Keratinocyte (primary cell): ENCODE data around the gene GAB4. TPM values are rescaled to one million over a fixed set of nuclear protein-coding genes. Genes with fewer than 3 reads are reported as not detected.

Experiments used
- DNase-seq: peaks from one replicate; pipeline ENCODE4 v3.0.0-alpha.2; 2011; ENCODE audit warnings: low read depth, missing footprints, low spot score
- FAIRE-seq: peaks from 2 replicates; lab custom pipeline; 2011; peaks lifted over from hg19 to GRCh38; lab: Jason Lieb, UNC
- H2AFZ ChIP-seq: 2 replicates; pipeline ENCODE4 v1.6.0; 2012; ENCODE audit warnings: low read length, control low read depth, inconsistent platforms; ENCODE audit not compliant: control insufficient read depth
- H3K27ac ChIP-seq: 2 replicates; pipeline ENCODE4 v1.5.1; 2011; ENCODE audit warnings: low read length; ENCODE audit not compliant: control insufficient read depth, insufficient read depth
- H3K27me3 ChIP-seq: 3 replicates; pipeline ENCODE4 v1.6.0; 2011; ENCODE audit warnings: low read length; ENCODE audit not compliant: control insufficient read depth, insufficient read depth; ENCODE audit errors: extremely low read depth
- H3K36me3 ChIP-seq, 2 experiments: 2 replicates in 1 of 2; 3 replicates in 1 of 2; pipeline ENCODE4 v1.5.1; 2011; ENCODE audit warnings: low read length in 2 of 2, mild to moderate bottlenecking in 1 of 2; ENCODE audit not compliant: control insufficient read depth in 2 of 2, insufficient read depth in 2 of 2; ENCODE audit errors: extremely low read depth in 1 of 2
- H3K4me1 ChIP-seq: 3 replicates; pipeline ENCODE4 v1.5.1; 2011; ENCODE audit warnings: low read length; ENCODE audit not compliant: control insufficient read depth, insufficient read depth; ENCODE audit errors: extremely low read depth
- H3K4me2 ChIP-seq: 3 replicates; pipeline ENCODE4 v1.6.0; 2011; ENCODE audit warnings: low read depth, low read length; ENCODE audit not compliant: control insufficient read depth, insufficient read depth; ENCODE audit errors: extremely low read depth
- H3K4me3 ChIP-seq, 3 experiments: fragments of 200-600 bp in 1 of 3; sonication (generic) in 1 of 3; 2 replicates in 2 of 3; 3 replicates in 1 of 3; pipeline ENCODE4 v1.5.1; 2011 to 2016; ENCODE audit warnings: low read length in 3 of 3, mild to moderate bottlenecking in 3 of 3, control low read depth in 2 of 3, inconsistent platforms in 1 of 3, low read depth in 1 of 3, mixed read lengths in 1 of 3, mixed run types in 1 of 3, moderate library complexity in 1 of 3; ENCODE audit not compliant: control insufficient read depth in 2 of 3, insufficient read depth in 2 of 3; ENCODE audit errors: extremely low read depth in 1 of 3
- H3K79me2 ChIP-seq: 2 replicates; pipeline ENCODE4 v1.6.0; 2012; ENCODE audit warnings: low read length; ENCODE audit not compliant: control insufficient read depth, insufficient read depth
- H3K9ac ChIP-seq: 3 replicates; pipeline ENCODE4 v1.6.0; 2011; ENCODE audit warnings: low read length; ENCODE audit not compliant: control insufficient read depth, insufficient read depth; ENCODE audit errors: extremely low read depth
- H3K9me1 ChIP-seq: 3 replicates; pipeline ENCODE4 v1.6.0; 2011; ENCODE audit warnings: low read length; ENCODE audit not compliant: control insufficient read depth, insufficient read depth; ENCODE audit errors: extremely low read depth
- H3K9me3 ChIP-seq: 2 replicates; pipeline ENCODE4 v1.5.1; 2012; ENCODE audit warnings: low read depth, low read length; ENCODE audit not compliant: control insufficient read depth
- H4K20me1 ChIP-seq: 3 replicates; pipeline ENCODE4 v1.6.0; 2011; ENCODE audit warnings: low read length; ENCODE audit not compliant: control insufficient read depth, insufficient read depth; ENCODE audit errors: extremely low read depth
- EZH2 ChIP-seq: IDR thresholded peaks from one replicate; pipeline ENCODE4 v1.6.1; 2012; ENCODE audit warnings: inconsistent platforms, mild to moderate bottlenecking, low read length, moderate library complexity
- dilution Hi-C: fragments of 300-500 bp; cut with MboI; formaldehyde crosslinking; loops from one replicate; pipeline ENCODE4 v1.7.0; 2020; ENCODE audit warnings: low sequenced_read_pairs; ENCODE audit not compliant: extremely low pct_ligation_motif_present
- polyA plus RNA-seq, 5 experiments: library from polyadenylated mRNA; depleted of rRNA in 3 of 5; stranded (reverse) in 3 of 5; stranded (forward) in 1 of 5; unstranded in 1 of 5; fragments of >200 nt; gene quantifications; 1 replicate in 1 of 5; 2 replicates in 3 of 5; 3 replicates in 1 of 5; pipeline versions ENCODE4 v1.2.1 to v1.2.3, GENCODE V29; 2011 to 2012; ENCODE audit warnings: missing spikeins in 2 of 5, low read depth in 1 of 5, low replicate concordance in 1 of 5
- TF ChIP-seq, protein P1 (sequence below), 3 experiments: IDR thresholded peaks in 1 of 3; conservative IDR thresholded peaks in 1 of 3; optimal IDR thresholded peaks in 1 of 3; 2 replicates in 2 of 3; 3 replicates in 1 of 3; pipeline versions ENCODE3 to v1.5.1; 2011; ENCODE audit warnings: low read length in 3 of 3, mild to moderate bottlenecking in 3 of 3, moderate library complexity in 2 of 3, control low read depth in 1 of 3, inconsistent platforms in 1 of 3; ENCODE audit not compliant: insufficient read depth in 2 of 3; ENCODE audit errors: extremely low read depth in 1 of 3

Gene GAB4
- polyA plus RNA-seq, 1 donor (not counting 4 experiments of a cell fraction or from before 2014, with no cell fraction given), result not detected

DNA sequence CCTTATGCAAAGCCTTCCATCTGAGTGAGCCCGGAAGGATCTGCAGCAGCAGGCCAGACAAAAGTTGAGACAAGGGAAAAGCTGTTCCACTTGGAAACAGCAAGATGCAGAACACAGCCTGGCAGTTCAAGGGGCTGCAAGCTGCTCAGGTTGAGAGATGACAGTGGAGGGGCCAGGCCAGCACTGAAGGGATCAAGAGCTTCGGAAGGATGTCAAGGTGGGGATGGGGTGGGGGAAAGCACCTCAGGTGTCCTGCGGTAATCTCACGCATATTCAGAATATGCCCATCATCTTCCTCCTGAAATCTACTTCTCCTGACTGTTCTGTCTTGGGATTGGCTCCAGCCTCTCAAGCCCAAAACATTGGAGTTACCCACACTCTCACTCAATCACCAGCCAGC is 35.7 kb downstream of the GAB4 start:
- H3K36me3 ChIP-seq, result no peaks in the 10 kb centered on the region
- FAIRE-seq, result no peak
- peaks cover 7% of the 10 kb centered on the region for H3K9me3 ChIP-seq
- DNase-seq, result no peak
- H3K9me1 ChIP-seq, result no peaks in the 10 kb centered on the region
- no peak overlapping the region for H3K9ac ChIP-seq
- no peak overlapping the region for H3K4me3 ChIP-seq
- no peak overlapping the region for H3K27ac ChIP-seq
- dilution Hi-C loops, result no loop called here
- H4K20me1 ChIP-seq, result no peaks in the 10 kb centered on the region
- no peak for TF ChIP-seq EZH2
- TF ChIP-seq, protein P1, sequence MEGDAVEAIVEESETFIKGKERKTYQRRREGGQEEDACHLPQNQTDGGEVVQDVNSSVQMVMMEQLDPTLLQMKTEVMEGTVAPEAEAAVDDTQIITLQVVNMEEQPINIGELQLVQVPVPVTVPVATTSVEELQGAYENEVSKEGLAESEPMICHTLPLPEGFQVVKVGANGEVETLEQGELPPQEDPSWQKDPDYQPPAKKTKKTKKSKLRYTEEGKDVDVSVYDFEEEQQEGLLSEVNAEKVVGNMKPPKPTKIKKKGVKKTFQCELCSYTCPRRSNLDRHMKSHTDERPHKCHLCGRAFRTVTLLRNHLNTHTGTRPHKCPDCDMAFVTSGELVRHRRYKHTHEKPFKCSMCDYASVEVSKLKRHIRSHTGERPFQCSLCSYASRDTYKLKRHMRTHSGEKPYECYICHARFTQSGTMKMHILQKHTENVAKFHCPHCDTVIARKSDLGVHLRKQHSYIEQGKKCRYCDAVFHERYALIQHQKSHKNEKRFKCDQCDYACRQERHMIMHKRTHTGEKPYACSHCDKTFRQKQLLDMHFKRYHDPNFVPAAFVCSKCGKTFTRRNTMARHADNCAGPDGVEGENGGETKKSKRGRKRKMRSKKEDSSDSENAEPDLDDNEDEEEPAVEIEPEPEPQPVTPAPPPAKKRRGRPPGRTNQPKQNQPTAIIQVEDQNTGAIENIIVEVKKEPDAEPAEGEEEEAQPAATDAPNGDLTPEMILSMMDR (optimal IDR thresholded peaks at IDR 0.05 in 1 of 3, IDR thresholded peaks at IDR 0.05 in 1 of 3, conservative IDR thresholded peaks at IDR 0.05 in 1 of 3; ENCODE audit: extremely low read depth in 1 of 3, insufficient read depth in 2 of 3, low read length in 3 of 3), result no peak
- no peaks in the 10 kb centered on the region for H3K27me3 ChIP-seq
- no peaks in the 10 kb centered on the region for H3K79me2 ChIP-seq
- H2AFZ ChIP-seq, result no peak overlapping the region
- no peaks in the 10 kb centered on the region for H3K4me1 ChIP-seq
- no peak overlapping the region for H3K4me2 ChIP-seq

DNA sequence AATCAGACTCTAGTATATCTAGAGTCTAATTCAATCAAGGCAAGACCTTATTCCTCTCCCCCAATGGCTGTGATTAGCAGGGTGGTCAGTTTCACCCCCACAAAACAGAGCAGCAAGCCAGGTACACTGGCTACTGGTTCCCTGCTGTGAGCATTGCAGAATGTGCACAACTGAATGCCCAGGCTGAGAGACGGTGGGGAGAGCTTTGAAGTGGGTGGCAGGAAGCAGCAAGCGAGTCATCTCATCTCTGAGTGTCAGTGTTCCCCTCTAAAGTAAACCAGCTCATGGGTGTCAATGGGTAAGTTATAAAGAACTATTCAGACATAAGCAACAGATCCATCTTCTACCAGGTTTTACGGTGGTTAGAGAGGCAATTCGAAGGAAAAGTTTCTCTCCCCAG is 37.6 kb downstream of the GAB4 start:
- Histone ChIP-seq H3K79me2 (no peaks in the 10 kb centered on the region), H3K27me3 (no peaks in the 10 kb centered on the region), H3K4me1 (no peaks in the 10 kb centered on the region), H3K9me1 (no peaks in the 10 kb centered on the region), H2AFZ (no peak overlapping the region), H3K4me3 (no peak overlapping the region), H4K20me1 (no peaks in the 10 kb centered on the region), H3K36me3 (no peaks in the 10 kb centered on the region), H3K27ac (no peak overlapping the region), H3K9me3 (peaks cover 7% of the 10 kb centered on the region), H3K9ac (no peak overlapping the region), H3K4me2 (no peak overlapping the region)
- FAIRE-seq (no peak), DNase-seq (no peak)
- dilution Hi-C loops, result no loop called here
- no peak for TF ChIP-seq EZH2
- TF ChIP-seq, protein P1 (optimal IDR thresholded peaks at IDR 0.05 in 1 of 3, IDR thresholded peaks at IDR 0.05 in 1 of 3, conservative IDR thresholded peaks at IDR 0.05 in 1 of 3; ENCODE audit: extremely low read depth in 1 of 3, insufficient read depth in 2 of 3, low read length in 3 of 3), result no peak
